Body of pancreas (tissue), 4 donors: ENCODE results near the gene TCFL5.

Experiments
- POLR2A ChIP-seq, 3 donors: fragments of 450-650 bp; IDR thresholded peaks; one replicate each; pipeline ENCODE4 v1.6.1; 2016; ENCODE audit warnings: antibody characterized with exemption in 3 of 3, mild to moderate bottlenecking in 2 of 3
- TF ChIP-seq, protein P1 (sequence below), 7 experiments: fragments of 450-650 bp in 4 of 7; fragments of 200-600 bp in 3 of 7; sonication (generic) in 3 of 7; IDR thresholded peaks; one replicate each; pipeline ENCODE4 v1.5.1; 2016 to 2019; ENCODE audit warnings: antibody characterized with exemption in 7 of 7

GRCh38 chr20:62824476-62825332, 36.9 kb downstream of the TCFL5 start:
- TF ChIP-seq, protein P1, sequence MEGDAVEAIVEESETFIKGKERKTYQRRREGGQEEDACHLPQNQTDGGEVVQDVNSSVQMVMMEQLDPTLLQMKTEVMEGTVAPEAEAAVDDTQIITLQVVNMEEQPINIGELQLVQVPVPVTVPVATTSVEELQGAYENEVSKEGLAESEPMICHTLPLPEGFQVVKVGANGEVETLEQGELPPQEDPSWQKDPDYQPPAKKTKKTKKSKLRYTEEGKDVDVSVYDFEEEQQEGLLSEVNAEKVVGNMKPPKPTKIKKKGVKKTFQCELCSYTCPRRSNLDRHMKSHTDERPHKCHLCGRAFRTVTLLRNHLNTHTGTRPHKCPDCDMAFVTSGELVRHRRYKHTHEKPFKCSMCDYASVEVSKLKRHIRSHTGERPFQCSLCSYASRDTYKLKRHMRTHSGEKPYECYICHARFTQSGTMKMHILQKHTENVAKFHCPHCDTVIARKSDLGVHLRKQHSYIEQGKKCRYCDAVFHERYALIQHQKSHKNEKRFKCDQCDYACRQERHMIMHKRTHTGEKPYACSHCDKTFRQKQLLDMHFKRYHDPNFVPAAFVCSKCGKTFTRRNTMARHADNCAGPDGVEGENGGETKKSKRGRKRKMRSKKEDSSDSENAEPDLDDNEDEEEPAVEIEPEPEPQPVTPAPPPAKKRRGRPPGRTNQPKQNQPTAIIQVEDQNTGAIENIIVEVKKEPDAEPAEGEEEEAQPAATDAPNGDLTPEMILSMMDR (IDR thresholded peaks at IDR 0.05): no peak
- TF ChIP-seq POLR2A (IDR thresholded peaks at IDR 0.05): peak in 2 of 3 donors; percentile 20
